ENCODE results near the gene SPINK13. TPM values are rescaled to one million over a fixed set of nuclear protein-coding genes. Genes with fewer than 3 reads are reported as not detected.

Gene SPINK13
- total RNA-seq, 1 donor from 2014 or later, result not detected

GRCh38 chr5:148230240-148230639 lies 38.4 kb upstream of the SPINK13 start:
- no peaks in the 10 kb centered on the region for H3K36me3 ChIP-seq
- no peaks in the 10 kb centered on the region for H3K4me1 ChIP-seq
- no peak overlapping the region for H3K27ac ChIP-seq
- no peaks in the 10 kb centered on the region for H3K9me3 ChIP-seq
- no peak for TF ChIP-seq CTCF (IDR thresholded peaks at IDR 0.05)
- ATAC-seq, result no peak
- no peak overlapping the region for H3K4me3 ChIP-seq
- intact Hi-C loops (cut with DNase I), result no loop called here
- DNase-seq, result no peak
- H3K27me3 ChIP-seq (ENCODE audit: low read depth), result no peaks in the 10 kb centered on the region

- H3K27ac ChIP-seq, result no peak overlapping the region
- intact Hi-C loops (cut with DNase I), result no loop called here
- no peak for ATAC-seq
These were observed 30.7 kb upstream of the SPINK13 start for GRCh38 chr5:148237785-148238417.

GRCh38 chr5:148238418-148238794 lies 30.2 kb upstream of the SPINK13 start, which contains the start of gene MARCOL:
MARCOL (plus strand) TSS chr5:148238525; CDS start chr5:148238598, 73 bp downstream.
- no peak for DNase-seq
- Histone ChIP-seq H3K27ac (no peak within 1 kb of the TSS), H3K36me3 (no peaks in the 10 kb centered on the region), H3K9me3 (no peaks in the 10 kb centered on the region), H3K4me3 (no peak within 1 kb of the TSS), H3K27me3 (ENCODE audit: low read depth) (no peaks in the 10 kb centered on the region), H3K4me1 (no peaks in the 10 kb centered on the region)
- ATAC-seq, result no peak
- intact Hi-C loops (cut with DNase I), result no loop called here
- no peak for TF ChIP-seq CTCF (IDR thresholded peaks at IDR 0.05)

More at GRCh38 chr5:148237785-148238417, 30.7 kb upstream of the SPINK13 start:
- no peaks in the 10 kb centered on the region for H3K9me3 ChIP-seq
- no peaks in the 10 kb centered on the region for H3K36me3 ChIP-seq
- DNase-seq, result no peak
- H3K27me3 ChIP-seq (ENCODE audit: low read depth), result no peaks in the 10 kb centered on the region
- no peak overlapping the region for H3K4me3 ChIP-seq
- H3K4me1 ChIP-seq, result no peaks in the 10 kb centered on the region
- TF ChIP-seq CTCF (IDR thresholded peaks at IDR 0.05), result no peak

GRCh38 chr5:148248894-148249293 lies 19.7 kb upstream of the SPINK13 start:
- intact Hi-C loops (cut with DNase I), result no loop called here
- DNase-seq (no peak), ATAC-seq (no peak)
- no peak overlapping the region for H3K4me3 ChIP-seq
- H3K9me3 ChIP-seq, result peaks cover 9% of the 10 kb centered on the region
- TF ChIP-seq CTCF (IDR thresholded peaks at IDR 0.05), result no peak
- no peaks in the 10 kb centered on the region for H3K36me3 ChIP-seq
- no peak overlapping the region for H3K27ac ChIP-seq
- no peaks in the 10 kb centered on the region for H3K4me1 ChIP-seq
- H3K27me3 ChIP-seq (ENCODE audit: low read depth), result no peaks in the 10 kb centered on the region

- H3K36me3 ChIP-seq, result no peaks in the 10 kb centered on the region
- ATAC-seq, result no peak
- H3K27ac ChIP-seq, result no peak overlapping the region
- intact Hi-C loops (cut with DNase I), result no loop called here
- H3K9me3 ChIP-seq, result peaks cover 30% of the 10 kb centered on the region
- no peak overlapping the region for H3K4me3 ChIP-seq
- no peaks in the 10 kb centered on the region for H3K4me1 ChIP-seq
- DNase-seq, result no peak
- no peak for TF ChIP-seq CTCF (IDR thresholded peaks at IDR 0.05)
- H3K27me3 ChIP-seq (ENCODE audit: low read depth), result no peaks in the 10 kb centered on the region
These were observed 13.1 kb upstream of the SPINK13 start for GRCh38 chr5:148255456-148255855.

Data from lower lobe of right lung (tissue), 2 donors.